ENCODE measurements around the gene MSH3.
"Not testable (repeated sequence)": the region's sequence is repeated elsewhere in the genome, so short reads cannot be mapped to it uniquely, and the experiment has no call there.

- TF ChIP-seq CTCF (conservative IDR thresholded peaks at IDR 0.05); ZFX (IDR thresholded peaks at IDR 0.05): not testable (repeated sequence)
Measured at GRCh38 chr5:80850168-80850567, 195.7 kb downstream of the MSH3 start.
